GM18511 (cell line): Measurements from ENCODE around the gene MAD1L1.
"Not testable (repeated sequence)": the region's sequence is repeated elsewhere in the genome, so short reads cannot be mapped to it uniquely, and the experiment has no call there.

Experiments
- ATAC-seq: cut with Tn5 transposase; IDR thresholded peaks from one replicate; pipeline ENCODE4 v1.9.1; 2021; ENCODE audit warnings: mild to moderate bottlenecking, moderate library complexity; ENCODE audit not compliant: unreplicated experiment

The MAD1L1 gene

GRCh38 chr7:1860881-1861798 lies 371.6 kb downstream of the MAD1L1 start:
- ATAC-seq: not testable (repeated sequence)

DNA sequence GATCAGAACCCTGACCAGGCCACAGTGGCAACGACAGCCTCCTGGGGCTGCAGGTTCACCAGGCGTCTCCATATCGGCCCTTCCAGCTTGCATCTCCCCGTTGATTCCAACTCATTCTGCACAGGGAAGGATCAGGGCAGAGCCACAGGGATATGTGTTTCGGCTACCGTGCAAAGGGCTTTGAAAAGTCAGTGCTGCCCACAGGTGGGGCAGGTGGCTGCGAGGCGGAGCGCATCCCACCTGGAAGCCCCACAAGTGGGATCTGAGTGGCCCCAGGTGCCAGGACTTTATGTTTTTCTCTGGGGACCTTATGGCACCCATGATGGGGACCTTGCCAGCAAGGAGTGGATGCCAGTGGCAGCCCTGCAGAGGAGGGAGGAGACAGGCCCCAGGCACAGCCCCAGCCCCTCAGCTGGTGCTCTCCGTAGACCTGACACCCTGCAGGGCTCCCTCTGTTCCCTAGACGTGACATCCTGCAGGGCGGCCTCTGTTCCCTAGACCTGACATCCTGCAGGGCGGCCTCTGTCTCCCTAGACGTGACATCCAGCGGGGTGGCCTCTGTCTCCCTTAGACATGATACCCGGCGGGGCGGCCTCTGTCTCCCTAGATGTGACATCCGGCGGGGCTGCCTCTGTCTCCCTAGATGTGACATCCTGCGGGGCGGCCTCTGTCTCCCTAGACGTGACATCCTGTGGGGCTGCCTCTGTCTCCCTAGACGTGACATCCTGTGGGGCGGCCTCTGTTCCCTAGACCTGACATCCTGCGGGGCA lies 373.3 kb downstream of the MAD1L1 start:
- ATAC-seq: no peak

DNA sequence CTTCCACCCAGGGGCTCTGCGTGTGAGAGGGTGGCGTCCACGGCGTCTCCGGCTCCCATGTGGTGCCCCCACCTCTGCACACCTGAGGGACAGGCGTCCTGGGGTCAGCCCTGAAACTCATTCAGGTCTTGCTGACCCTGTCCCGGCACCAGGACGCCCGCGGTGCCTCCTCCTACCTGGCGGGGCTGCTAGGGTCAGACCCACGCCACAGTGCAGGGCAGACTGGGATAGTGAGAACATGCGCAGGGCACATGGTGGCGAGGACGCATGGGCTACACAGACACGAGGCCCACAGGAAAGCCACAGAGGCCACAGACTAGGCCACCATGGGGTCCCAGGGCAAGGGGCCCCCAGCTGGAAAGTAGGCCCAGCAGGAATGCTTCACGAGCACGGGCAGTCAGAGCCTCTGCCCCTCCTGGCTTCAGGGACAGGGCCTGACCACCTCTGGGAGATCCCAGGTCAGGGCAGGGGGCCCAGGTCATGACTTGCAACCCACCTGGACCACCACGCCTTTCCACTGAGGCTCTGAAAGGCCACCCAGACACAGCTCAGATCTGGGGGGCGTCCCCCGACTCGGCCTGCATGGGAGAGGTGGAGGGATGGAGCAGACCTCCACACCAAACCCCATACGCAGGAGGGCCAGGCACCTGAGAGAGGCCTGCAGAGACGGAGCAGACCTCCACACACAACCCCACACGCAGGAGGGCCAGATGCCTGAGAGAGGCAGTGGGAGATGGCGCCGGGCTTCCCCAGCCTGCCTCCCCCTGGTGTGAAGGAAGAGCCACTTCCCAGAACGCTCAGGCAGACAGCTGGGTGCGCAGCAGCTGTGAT lies 374.1 kb downstream of the MAD1L1 start:
- no peak for ATAC-seq

- no peak for ATAC-seq
Measured at GRCh38 chr7:1857487-1858421, 375.0 kb downstream of the MAD1L1 start.

DNA sequence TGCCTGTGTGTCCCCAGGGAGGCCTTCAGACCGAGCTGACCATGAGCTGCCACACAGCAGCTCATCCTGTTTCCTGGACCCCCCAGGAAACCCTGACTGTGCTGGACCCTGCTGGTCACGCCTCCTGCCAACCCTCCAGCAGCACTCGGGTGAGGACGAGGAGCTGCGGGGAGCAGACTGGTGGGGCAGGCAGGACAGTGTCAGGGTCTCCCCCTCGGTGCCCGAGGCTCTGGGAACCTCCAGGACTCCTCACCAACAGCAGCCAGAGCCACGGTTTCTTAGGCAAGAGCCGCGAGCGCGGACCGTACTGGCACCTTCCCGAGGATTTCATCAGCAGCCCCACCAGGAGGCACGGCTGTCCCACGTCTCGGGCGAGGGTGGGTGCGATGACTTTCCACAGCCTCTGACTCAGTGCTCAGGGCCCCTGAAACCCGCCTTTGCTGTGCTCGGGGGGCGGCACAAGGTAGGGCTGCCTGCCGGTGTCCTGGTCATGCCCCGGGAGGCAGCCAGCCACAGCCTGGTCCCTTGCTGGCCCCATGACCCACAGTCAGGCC lies 375.8 kb downstream of the MAD1L1 start:
- ATAC-seq: no peak

DNA sequence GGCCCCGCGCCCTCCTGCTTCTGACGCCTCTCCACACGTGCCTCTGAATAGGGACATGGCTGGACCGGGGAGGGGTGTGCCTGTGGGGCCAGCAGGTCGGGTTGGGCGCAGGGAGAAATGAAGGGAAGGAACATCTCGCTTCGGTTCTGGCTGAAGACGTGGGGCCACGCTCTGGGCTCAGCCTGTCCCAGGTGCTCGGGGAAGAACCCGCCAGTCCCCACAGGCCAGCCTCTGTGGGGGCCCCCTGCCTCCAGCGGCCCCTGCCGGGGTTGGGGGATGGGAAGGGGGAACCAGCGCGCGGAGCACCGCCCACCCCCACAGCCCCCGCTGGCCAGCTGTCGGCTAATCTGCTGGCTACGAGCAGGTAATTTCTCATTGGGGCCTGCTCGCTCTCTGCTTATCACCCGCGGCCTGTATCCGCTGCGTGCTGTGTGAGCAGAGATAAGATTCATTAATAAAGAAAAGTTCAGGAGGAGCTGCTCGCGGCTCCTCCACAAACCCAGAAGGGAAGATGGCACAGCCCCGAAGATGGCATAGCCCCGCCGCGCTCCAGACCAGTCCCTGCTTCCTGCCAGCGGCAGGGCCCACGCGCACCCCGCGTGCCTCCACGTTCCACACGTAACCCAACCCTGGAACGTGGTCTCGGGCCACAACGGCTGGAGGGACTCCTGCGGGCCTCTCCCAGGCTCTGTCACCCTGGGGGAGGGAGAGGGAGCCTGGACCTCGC lies 376.4 kb downstream of the MAD1L1 start:
- no peak for ATAC-seq

DNA sequence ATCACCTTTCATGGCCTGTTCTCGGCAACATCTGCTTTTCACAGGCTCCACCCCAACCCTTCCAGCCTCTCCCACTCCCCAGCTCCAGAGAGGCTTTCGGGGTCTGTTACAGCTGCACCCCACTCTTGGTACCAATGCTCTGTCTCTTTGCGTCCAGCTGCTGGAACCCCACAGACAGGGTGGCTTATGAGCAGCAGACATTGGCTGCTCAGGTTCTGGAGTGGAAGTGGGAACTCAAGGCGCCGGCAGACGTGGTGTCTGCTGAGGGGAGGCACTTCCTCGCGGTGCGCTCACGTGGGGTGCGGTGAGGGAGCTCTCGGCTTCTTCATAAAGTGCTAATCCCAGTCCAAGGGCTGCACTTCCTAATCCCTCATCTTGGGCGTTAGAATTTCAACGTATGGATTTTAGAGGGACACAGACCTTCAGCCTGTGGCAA lies 377.0 kb downstream of the MAD1L1 start:
- ATAC-seq: no peak

- no peak for ATAC-seq
Measured at GRCh38 chr7:1854866-1855724, 377.6 kb downstream of the MAD1L1 start.

DNA sequence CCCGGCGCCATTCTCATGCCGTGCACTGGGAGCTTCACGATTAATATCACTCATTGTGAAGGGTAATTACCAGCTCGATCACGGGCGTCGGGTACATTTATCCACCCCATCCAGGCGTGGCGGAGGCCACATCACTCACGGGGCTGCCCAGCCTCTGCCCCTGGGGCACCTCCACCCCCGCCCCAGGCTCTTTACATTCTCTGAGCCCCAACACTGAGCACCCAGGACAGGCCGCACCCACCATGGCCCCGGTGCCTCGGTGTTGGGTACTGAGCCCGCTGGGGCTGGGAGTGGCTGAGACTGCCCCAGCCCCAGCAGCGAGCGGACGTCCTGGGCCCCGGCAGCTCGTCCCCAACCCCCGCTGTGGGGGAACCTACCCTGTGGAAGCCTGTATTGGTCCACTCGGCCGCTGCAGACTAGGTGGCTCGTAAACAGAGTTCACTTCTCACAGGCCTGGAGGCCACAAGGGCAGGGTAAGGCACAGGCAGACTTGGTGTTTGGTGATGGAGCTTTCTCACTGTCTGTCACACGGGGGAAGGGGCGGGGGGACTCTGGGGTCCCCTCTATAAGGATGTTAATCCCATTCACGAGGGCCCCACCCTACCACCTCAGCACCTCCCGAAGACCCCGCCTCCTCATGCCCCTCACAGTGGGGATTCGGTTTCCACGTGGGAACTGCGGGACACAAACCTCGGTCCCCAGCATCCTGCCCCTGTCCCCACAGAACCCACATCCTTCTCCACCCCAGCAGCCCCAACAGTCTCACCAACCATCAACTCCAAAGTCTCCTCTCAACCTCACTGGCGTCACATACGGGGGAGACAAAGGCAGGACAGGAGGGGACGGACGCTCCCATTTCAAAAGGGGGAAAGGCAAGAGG lies 378.5 kb downstream of the MAD1L1 start:
- no peak for ATAC-seq

DNA sequence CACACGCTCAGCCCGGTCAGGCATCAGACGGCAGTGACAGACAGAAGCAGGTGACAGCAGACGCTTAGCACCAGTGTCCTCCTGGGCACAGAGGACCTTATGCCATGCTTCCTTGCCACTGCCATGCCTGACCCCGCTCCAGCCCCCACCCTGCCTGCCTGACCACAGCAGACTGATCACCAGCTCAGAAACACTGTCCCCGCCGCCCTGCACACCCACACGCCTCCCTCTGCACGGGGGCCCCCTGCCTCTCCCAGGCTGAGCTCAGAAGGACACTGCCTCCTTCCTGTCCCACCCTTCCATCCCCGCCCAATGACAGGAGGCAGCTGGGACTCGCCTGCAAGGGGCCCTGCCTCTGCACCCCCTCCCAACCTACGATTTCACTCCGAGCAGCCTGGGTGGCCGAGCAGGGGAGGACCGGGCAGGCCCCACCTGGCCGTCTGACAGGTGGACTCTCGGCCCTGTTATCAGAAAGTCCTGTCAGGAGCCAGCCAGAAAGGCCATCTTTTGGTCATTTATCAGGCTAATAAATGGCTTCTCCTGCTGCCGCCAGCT lies 379.2 kb downstream of the MAD1L1 start:
- ATAC-seq: no peak

DNA sequence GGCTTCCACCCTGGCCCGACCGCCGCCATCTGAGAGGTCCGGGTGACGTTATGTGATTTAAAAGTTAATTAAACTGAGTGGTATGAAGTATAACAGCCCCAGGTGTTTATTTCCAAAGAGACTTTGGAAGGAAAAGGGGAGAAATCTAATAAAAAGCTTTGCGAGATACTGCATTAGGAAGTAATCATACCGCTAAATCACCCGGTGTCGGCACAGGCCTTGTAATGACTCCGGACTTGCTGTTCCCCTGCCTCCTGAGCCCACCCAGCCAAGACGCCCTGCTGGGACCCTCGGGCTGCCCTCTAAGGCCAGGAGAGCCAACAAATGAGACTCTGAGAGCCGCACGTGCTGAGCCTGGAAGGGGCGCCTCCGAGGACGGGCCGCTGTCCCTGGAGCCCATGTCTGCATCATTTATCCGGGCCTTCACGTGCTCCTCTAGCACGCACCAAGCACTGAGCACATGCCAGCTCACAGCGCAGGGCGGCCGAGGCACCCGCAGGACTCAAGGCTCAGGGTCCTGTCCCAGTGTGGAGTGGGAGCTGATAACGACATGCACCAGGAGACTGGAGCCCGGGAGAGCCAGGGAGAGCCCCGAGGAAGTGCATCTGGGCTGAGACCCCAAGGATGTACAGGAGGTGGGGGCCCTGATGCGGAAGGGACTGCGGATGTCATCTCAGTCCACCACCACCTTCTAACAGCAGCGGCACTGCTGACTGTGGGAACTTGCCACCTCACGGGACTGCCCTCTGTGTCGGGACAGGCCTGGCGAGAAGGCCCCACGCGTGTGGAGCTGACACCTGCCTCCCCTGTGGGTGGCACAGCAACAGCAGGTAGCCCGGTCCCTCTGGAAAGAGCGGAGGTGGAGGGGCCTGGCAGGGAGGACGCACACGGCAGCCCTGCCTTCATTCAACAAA lies 380.0 kb downstream of the MAD1L1 start:
- ATAC-seq: no peak

GRCh38 chr7:1851721-1852516 lies 380.8 kb downstream of the MAD1L1 start:
- ATAC-seq: no peak

DNA sequence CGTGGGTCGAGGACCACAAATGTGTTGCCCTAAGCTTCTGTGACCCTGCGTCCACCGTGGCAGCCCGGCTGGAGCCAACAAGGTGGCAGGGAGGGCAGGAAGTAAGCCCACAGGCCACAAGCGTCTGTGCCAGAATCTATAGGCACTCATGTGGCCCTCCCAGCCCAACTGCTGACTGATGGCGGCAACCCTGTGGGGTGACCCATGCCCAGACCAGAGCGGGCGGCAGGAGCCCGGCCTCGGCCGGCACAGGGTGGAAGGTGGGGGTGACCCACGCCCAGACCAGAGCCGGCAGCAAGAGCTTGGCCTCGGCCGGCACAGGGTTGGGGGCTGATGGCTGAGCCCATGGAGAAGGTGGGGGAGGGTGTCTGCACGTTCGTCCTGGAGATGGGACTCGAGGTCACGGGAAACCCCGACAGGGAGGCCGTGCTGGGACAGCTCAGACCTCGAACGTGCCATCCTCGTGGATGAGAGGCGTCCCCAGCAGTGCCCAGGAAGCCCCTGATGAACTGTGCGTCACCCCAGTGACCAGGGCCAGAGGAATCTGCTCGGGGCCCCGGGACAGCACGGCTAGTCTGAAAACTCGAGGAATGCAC lies 381.7 kb downstream of the MAD1L1 start:
- ATAC-seq: no peak

- no peak for ATAC-seq
Measured at GRCh38 chr7:1850111-1850975, 382.4 kb downstream of the MAD1L1 start.
